ENCODE data around the gene SMIM35. TPM values are rescaled to one million over a fixed set of nuclear protein-coding genes. Genes with fewer than 3 reads are reported as not detected.
A peak's percentile ranks its signal among the peaks of the same experiment; 100 is the strongest.

The SMIM35 gene
- total and polyA plus RNA-seq, 2 of the 13 experiments (the other 11 are each of a cell fraction or from before 2014, with no cell fraction given): not detected

DNA sequence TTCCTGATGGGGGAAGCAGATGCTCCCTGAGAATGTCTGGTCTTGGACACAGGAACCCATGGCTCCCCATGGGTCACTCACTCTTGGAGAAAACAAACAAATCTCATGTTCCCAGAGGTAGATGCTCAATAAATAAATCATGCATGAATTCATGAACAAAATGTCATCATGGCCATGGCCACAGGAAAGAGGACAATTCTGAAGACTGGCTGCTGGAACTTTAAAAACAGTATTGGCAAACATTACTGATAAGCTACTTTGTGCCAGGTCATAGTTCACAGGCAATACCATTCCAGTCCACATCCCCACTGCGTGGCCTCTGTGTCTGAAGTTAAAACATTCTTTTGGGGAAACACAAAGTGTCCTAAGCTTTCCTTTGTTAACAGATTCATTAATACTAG, 9.2 kb upstream of the SMIM35 start (continued):
- TF ChIP-seq, protein P1, sequence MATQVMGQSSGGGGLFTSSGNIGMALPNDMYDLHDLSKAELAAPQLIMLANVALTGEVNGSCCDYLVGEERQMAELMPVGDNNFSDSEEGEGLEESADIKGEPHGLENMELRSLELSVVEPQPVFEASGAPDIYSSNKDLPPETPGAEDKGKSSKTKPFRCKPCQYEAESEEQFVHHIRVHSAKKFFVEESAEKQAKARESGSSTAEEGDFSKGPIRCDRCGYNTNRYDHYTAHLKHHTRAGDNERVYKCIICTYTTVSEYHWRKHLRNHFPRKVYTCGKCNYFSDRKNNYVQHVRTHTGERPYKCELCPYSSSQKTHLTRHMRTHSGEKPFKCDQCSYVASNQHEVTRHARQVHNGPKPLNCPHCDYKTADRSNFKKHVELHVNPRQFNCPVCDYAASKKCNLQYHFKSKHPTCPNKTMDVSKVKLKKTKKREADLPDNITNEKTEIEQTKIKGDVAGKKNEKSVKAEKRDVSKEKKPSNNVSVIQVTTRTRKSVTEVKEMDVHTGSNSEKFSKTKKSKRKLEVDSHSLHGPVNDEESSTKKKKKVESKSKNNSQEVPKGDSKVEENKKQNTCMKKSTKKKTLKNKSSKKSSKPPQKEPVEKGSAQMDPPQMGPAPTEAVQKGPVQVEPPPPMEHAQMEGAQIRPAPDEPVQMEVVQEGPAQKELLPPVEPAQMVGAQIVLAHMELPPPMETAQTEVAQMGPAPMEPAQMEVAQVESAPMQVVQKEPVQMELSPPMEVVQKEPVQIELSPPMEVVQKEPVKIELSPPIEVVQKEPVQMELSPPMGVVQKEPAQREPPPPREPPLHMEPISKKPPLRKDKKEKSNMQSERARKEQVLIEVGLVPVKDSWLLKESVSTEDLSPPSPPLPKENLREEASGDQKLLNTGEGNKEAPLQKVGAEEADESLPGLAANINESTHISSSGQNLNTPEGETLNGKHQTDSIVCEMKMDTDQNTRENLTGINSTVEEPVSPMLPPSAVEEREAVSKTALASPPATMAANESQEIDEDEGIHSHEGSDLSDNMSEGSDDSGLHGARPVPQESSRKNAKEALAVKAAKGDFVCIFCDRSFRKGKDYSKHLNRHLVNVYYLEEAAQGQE (IDR thresholded peaks at IDR 0.05; ENCODE audit: borderline replicate concordance in 1 of 2, low read depth in 1 of 2, low read length in 2 of 2): 0 out of 4 replicates have a peak, but pooled peaks of 1 of the 2 experiments have one; percentile 39
- TF ChIP-seq ARID2 (CRISPR knock-in tag; IDR thresholded peaks at IDR 0.05; ENCODE audit: borderline replicate concordance): peak; percentile 61; the same call in 1 of the 2 replicates
- peak; percentile 75 for TF ChIP-seq SAP130 (CRISPR knock-in tag; IDR thresholded peaks at IDR 0.05; ENCODE audit: low read depth)
- TF ChIP-seq TARDBP (CRISPR knock-in tag; IDR thresholded peaks at IDR 0.05): peak; percentile 89; the same call in 1 of the 2 replicates
- peak; percentile 75 for TF ChIP-seq SOX13 (IDR thresholded peaks at IDR 0.05)
- peak in 1 of 2 experiments; percentile 96; a peak in 2 of 4 replicates for TF ChIP-seq SOX13 (CRISPR knock-in tag; conservative IDR thresholded peaks at IDR 0.05 in 1 of 2, IDR thresholded peaks at IDR 0.05 in 1 of 2)
- no peak for TF ChIP-seq ATAD3A (CRISPR knock-in tag; IDR thresholded peaks at IDR 0.05)
- TF ChIP-seq FOXO1 (CRISPR knock-in tag; IDR thresholded peaks at IDR 0.05): peak; percentile 67; the same call in 1 of the 2 replicates
- TF ChIP-seq FOXC1 (CRISPR knock-in tag; IDR thresholded peaks at IDR 0.05; ENCODE audit: borderline replicate concordance): no peak
- TF ChIP-seq, protein P2, sequence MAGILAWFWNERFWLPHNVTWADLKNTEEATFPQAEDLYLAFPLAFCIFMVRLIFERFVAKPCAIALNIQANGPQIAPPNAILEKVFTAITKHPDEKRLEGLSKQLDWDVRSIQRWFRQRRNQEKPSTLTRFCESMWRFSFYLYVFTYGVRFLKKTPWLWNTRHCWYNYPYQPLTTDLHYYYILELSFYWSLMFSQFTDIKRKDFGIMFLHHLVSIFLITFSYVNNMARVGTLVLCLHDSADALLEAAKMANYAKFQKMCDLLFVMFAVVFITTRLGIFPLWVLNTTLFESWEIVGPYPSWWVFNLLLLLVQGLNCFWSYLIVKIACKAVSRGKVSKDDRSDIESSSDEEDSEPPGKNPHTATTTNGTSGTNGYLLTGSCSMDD (CRISPR knock-in tag; IDR thresholded peaks at IDR 0.05): no peak
- no peak for TF ChIP-seq HNRNPUL1 (IDR thresholded peaks at IDR 0.05; ENCODE audit: low read depth, low read length)
- no peak for TF ChIP-seq ZNF101 (CRISPR knock-in tag; IDR thresholded peaks at IDR 0.05; ENCODE audit: borderline replicate concordance, low read depth)
- TF ChIP-seq ZNF432 (CRISPR knock-in tag; IDR thresholded peaks at IDR 0.05; ENCODE audit: borderline replicate concordance): no peak
- no peak for TF ChIP-seq BHLHE40 (IDR thresholded peaks at IDR 0.05; ENCODE audit: low read length)
- no peak for TF ChIP-seq PTBP1 (IDR thresholded peaks at IDR 0.05; ENCODE audit: low read depth, low read length, poor library complexity, severe bottlenecking)
- TF ChIP-seq HCFC1 (IDR thresholded peaks at IDR 0.05; ENCODE audit: low read depth, low read length): no peak
- TF ChIP-seq, protein P3, sequence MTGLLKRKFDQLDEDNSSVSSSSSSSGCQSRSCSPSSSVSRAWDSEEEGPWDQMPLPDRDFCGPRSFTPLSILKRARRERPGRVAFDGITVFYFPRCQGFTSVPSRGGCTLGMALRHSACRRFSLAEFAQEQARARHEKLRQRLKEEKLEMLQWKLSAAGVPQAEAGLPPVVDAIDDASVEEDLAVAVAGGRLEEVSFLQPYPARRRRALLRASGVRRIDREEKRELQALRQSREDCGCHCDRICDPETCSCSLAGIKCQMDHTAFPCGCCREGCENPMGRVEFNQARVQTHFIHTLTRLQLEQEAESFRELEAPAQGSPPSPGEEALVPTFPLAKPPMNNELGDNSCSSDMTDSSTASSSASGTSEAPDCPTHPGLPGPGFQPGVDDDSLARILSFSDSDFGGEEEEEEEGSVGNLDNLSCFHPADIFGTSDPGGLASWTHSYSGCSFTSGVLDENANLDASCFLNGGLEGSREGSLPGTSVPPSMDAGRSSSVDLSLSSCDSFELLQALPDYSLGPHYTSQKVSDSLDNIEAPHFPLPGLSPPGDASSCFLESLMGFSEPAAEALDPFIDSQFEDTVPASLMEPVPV (CRISPR knock-in tag; IDR thresholded peaks at IDR 0.05): no peak
- no peak for TF ChIP-seq ZNF3 (CRISPR knock-in tag; IDR thresholded peaks at IDR 0.05)
- TF ChIP-seq, protein P4, sequence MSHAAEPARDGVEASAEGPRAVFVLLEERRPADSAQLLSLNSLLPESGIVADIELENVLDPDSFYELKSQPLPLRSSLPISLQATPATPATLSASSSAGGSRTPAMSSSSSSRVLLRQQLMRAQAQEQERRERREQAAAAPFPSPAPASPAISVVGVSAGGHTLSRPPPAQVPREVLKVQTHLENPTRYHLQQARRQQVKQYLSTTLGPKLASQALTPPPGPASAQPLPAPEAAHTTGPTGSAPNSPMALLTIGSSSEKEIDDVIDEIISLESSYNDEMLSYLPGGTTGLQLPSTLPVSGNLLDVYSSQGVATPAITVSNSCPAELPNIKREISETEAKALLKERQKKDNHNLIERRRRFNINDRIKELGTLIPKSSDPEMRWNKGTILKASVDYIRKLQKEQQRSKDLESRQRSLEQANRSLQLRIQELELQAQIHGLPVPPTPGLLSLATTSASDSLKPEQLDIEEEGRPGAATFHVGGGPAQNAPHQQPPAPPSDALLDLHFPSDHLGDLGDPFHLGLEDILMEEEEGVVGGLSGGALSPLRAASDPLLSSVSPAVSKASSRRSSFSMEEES (CRISPR knock-in tag; IDR thresholded peaks at IDR 0.05): 0 out of 2 replicates have a peak, but pooled peaks have one; percentile 38
- TF ChIP-seq IRF2 (CRISPR knock-in tag; IDR thresholded peaks at IDR 0.05): peak; percentile 68; the same call in 1 of the 2 replicates
- no peak for TF ChIP-seq ZNF557 (CRISPR knock-in tag; IDR thresholded peaks at IDR 0.05)
- TF ChIP-seq HDAC1 (CRISPR knock-in tag; IDR thresholded peaks at IDR 0.05): no peak; the same call in 1 of the 2 replicates
- TF ChIP-seq SMYD3 (CRISPR knock-in tag; IDR thresholded peaks at IDR 0.05): peak; percentile 81; the same call in 1 of the 2 replicates
- no peak for TF ChIP-seq ZNF83 (CRISPR knock-in tag; IDR thresholded peaks at IDR 0.05; ENCODE audit: borderline replicate concordance)
